AG09319 (cell line): ENCODE results near the gene TTC9.

Experiments
- DNase-seq: peaks from one replicate; pipeline ENCODE4 v3.0.0-alpha.2; 2010; ENCODE audit warnings: low read depth; ENCODE audit errors: extremely low read depth
- TF ChIP-seq, protein P1 (sequence below): IDR thresholded peaks from 2 replicates; pipeline ENCODE4 v1.5.1; 2011; ENCODE audit warnings: low read depth, mild to moderate bottlenecking, inconsistent platforms, low read length, moderate library complexity

Gene TTC9

DNA sequence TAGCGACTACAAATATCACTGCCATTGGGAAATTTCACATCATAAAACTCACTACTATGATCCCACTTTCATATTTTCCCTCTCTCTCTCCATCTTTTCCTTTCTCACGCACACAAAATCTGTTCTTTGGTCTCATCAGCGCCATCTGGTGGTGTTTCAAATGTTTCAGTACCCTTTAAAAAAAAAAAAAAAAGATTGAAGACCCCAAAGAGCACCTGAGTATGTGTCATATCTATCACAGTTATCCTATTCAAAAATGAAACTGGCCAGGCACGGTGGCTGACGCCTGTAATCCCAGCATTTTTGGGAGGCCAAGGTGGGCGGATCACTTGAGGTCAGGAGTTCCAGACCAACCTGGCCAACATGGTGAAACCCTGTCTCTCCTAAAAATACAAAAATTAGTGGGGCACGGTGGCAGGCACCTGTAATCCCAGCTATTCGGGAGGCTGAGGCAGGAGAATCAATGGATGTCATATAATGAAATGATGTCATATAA lies 72.4 kb downstream of the TTC9 start:
- TF ChIP-seq, protein P1, sequence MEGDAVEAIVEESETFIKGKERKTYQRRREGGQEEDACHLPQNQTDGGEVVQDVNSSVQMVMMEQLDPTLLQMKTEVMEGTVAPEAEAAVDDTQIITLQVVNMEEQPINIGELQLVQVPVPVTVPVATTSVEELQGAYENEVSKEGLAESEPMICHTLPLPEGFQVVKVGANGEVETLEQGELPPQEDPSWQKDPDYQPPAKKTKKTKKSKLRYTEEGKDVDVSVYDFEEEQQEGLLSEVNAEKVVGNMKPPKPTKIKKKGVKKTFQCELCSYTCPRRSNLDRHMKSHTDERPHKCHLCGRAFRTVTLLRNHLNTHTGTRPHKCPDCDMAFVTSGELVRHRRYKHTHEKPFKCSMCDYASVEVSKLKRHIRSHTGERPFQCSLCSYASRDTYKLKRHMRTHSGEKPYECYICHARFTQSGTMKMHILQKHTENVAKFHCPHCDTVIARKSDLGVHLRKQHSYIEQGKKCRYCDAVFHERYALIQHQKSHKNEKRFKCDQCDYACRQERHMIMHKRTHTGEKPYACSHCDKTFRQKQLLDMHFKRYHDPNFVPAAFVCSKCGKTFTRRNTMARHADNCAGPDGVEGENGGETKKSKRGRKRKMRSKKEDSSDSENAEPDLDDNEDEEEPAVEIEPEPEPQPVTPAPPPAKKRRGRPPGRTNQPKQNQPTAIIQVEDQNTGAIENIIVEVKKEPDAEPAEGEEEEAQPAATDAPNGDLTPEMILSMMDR: peak; percentile 54
- DNase-seq: peak; percentile 10

DNA sequence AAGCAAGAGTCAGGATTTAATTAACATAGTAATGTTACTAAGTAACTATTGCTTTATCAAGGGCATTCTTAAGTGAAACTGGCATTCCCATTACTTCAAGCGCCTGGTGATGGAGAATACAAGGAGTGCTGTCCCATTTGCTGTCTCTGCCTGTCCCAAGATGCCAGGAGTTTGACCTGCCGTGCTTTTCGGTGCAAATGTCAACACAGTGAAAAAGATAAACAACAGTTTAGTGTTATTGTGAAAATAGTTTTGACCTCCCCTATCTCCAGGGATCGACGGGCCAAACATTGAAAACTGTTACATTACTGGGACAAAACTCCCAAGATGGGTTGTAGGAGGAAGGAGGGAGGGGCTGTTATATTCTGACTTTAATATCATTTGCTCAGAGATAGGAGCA lies 74.8 kb downstream of the TTC9 start:
- TF ChIP-seq, protein P1: no peak
- DNase-seq: no peak

DNA sequence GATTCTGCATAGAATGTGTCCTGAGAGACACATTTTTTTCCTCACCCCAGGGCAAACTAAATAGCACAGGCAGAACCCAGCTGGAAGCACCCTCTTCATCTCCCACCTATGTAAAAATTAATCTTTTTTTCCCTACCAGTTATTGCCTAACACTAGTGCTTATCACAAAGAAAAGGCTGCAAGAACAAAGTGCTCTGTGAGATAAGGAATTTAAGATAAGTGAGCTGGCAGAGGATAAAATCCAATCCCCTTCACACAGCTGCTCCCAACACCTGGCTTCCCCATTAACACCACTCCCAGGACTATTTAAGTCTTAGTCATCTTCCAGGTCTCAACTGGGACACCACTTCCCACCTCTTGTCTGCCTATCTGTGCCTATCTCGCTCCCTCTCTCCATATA lies 75.2 kb downstream of the TTC9 start:
- no peak for DNase-seq
- TF ChIP-seq, protein P1: no peak

DNA sequence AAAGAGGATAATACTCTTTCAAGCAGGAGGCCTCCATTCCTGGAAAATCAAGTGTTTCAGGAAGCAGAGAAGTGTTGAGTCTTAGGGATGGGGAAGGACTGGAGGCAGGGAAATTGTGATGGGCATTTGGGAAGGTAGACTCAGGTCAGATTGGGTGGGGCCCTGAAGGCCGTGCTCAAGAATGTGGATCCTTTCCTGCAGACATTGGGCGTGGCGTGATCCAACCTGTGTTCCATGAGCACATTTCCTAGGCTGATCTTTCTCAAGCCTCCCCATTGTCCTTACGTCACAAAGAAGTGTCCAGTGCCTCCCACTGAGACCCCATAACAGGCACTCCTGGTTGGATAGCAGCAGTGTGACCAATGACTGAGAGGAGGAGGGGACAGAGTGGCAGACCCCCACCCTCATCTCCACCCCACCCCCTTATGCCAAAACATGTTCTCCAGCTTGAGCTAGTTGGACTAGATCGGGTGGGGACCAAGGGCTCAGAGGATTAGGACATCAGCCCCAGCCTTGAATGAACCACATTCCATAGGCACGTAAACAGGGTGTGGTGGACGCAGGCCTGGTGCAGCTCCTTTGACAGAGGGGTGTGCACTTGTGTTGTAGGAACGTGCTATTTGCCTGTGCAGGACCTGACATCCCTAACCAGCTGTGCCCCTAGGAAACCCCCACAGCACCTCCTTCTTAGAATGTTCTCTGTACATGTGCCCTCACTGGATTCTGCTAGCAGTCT lies 76.8 kb downstream of the TTC9 start:
- DNase-seq: no peak
- TF ChIP-seq, protein P1: no peak

DNA sequence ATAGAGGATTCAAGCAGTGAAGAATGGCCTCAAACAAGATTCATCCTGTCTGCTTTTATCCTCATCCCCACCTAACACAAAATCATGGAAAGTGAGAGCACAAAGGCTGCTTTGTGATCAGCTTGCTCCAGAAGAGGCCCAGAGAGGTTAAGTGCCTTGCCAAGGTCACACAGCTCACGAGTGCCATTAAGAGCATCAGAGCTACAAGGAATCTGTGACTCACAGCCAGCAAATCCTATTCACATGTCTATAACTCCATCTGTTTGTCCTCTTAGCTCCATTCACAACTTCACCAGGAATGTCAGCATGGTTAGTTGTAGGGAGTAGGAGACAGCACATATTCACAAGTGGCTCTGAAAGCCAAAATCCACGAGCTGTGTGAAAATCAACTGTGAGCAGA lies 79.8 kb downstream of the TTC9 start:
- TF ChIP-seq, protein P1: no peak
- no peak for DNase-seq

DNA sequence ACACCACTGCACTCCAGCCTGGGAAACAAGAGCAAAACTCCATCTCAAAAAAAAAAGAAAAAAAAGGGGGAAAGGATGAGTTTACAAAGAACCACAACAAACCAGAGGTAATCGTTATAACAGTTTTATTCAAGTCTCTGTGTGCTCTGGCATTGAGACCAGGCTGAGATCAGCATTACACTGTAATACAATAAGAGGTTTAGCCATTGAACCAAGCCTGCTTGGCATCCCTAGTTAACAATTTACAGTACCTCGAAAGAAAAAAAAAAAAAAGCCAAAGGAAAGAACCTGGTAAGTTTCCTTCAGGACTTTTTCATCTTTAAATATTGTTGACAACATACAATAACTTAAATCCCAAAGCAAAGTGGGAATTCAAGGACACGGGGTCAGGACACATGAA lies 80.7 kb downstream of the TTC9 start:
- no peak for DNase-seq

DNA sequence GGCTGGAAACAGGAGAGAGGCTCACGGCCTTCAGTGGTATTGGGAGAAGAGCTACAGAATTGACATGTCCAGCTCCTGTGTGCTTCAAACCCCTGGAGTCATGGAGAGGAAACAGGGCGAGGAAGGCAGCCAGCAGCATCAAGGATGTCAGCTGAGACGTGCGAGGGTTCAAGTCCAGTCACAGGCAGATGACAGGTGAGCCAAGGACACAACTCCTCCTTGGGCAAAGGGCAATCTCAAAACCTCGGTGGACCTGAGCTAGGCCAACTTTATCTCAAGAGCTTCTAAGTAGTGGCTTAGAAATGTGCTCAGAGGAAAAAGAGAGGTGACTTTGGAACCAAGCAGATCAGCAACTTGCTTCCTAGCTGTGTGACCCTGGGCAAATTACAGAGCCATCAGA lies 81.6 kb downstream of the TTC9 start:
- TF ChIP-seq, protein P1: no peak
- no peak for DNase-seq

More for the DNA sequence above, 80.7 kb downstream of the TTC9 start:
- TF ChIP-seq, protein P1: no peak
